HepG2 (cell line): ENCODE measurements around the gene ZNF446. TPM values are rescaled to one million over a fixed set of nuclear protein-coding genes. Genes with fewer than 3 reads are reported as not detected.

Source experiments
- GABPB1 ChIP-seq: IDR thresholded peaks from 2 replicates; pipeline ENCODE4 v1.6.1; 2016; ENCODE audit warnings: mild to moderate bottlenecking, missing genetic modification reagents, moderate library complexity, missing compliant biosample characterization
- HNRNPLL ChIP-seq: fragments of 200-400 bp; formaldehyde crosslinking; IDR thresholded peaks from 2 replicates; pipeline ENCODE4 v1.6.1; 2017; ENCODE audit warnings: mild to moderate bottlenecking, low read depth, low read length; ENCODE audit not compliant: poor library complexity, severe bottlenecking
- MTF1 ChIP-seq: sonication (generic); formaldehyde crosslinking; IDR thresholded peaks from 2 replicates; pipeline ENCODE4 v1.5.0; 2020; ENCODE audit warnings: missing genetic modification reagents
- NKX3-1 ChIP-seq: sonication (generic); formaldehyde crosslinking; IDR thresholded peaks from 2 replicates; pipeline ENCODE4 v1.5.0; 2020; ENCODE audit warnings: missing genetic modification reagents
- ZBTB14 ChIP-seq: sonication (generic); formaldehyde crosslinking; IDR thresholded peaks from 2 replicates; pipeline ENCODE4 v1.4.0; 2020; ENCODE audit warnings: missing genetic modification reagents
- ZFX ChIP-seq: sonication (generic); formaldehyde crosslinking; IDR thresholded peaks from 2 replicates; pipeline ENCODE4 v1.4.0; 2020; ENCODE audit warnings: mild to moderate bottlenecking, low read depth, missing genetic modification reagents, moderate library complexity
- ZGPAT ChIP-seq: IDR thresholded peaks from 2 replicates; pipeline ENCODE4 v1.6.1; 2016; ENCODE audit warnings: mild to moderate bottlenecking
- ZNF292 ChIP-seq: sonication (generic); formaldehyde crosslinking; IDR thresholded peaks from 2 replicates; pipeline ENCODE4 v1.8.1; 2022; ENCODE audit warnings: mild to moderate bottlenecking, low read depth, missing genetic modification reagents, borderline replicate concordance
- ZSCAN12 ChIP-seq: sonication (generic); formaldehyde crosslinking; IDR thresholded peaks from 2 replicates; pipeline ENCODE4 v1.9.0; 2021; ENCODE audit warnings: mild to moderate bottlenecking, missing genetic modification reagents
- ZSCAN9 ChIP-seq: IDR thresholded peaks from 2 replicates; pipeline ENCODE4 v1.6.1; 2016; ENCODE audit warnings: borderline replicate concordance
- polyA plus RNA-seq, 8 experiments: library from polyadenylated mRNA; depleted of rRNA in 3 of 8; stranded (reverse) in 7 of 8; unstranded in 1 of 8; fragments of >200 nt; fragmentation: Illumina TruSeq in 4 of 8; extraction: Trizol in 4 of 8; gene quantifications; 2 replicates each; pipeline versions ENCODE4 v1.2.1 to v1.2.3, GENCODE V29; 2011 to 2016; ENCODE audit warnings: low read depth in 4 of 8, missing spikeins in 1 of 8, mixed read lengths in 1 of 8; ENCODE audit not compliant: insufficient read depth in 1 of 8
- total RNA-seq, 5 experiments: library from RNA; depleted of rRNA; stranded (reverse); fragments of >200 nt; fragmentation: Illumina TruSeq; extraction: Trizol; gene quantifications; 2 replicates each; pipeline ENCODE4 v1.2.3, GENCODE V29; 2016; ENCODE audit warnings: low read depth in 1 of 5
- TF ChIP-seq, protein P1 (sequence below): sonication (generic); formaldehyde crosslinking; IDR thresholded peaks from 2 replicates; pipeline ENCODE4 v1.5.1; 2020; ENCODE audit warnings: mild to moderate bottlenecking, missing genetic modification reagents, borderline replicate concordance
- TF ChIP-seq, protein P2 (sequence below): sonication (generic); formaldehyde crosslinking; IDR thresholded peaks from 2 replicates; pipeline ENCODE4 v1.5.0; 2020; ENCODE audit warnings: missing genetic modification reagents, mild to moderate bottlenecking, borderline replicate concordance
- TF ChIP-seq, protein P3 (sequence below): sonication (generic); formaldehyde crosslinking; conservative IDR thresholded peaks from 2 replicates; pipeline ENCODE4 v1.8.0; 2022; ENCODE audit warnings: low read depth, missing genetic modification reagents

Gene ZNF446
- total and polyA plus RNA-seq, 2 of the 13 experiments (the other 11 are each of a cell fraction or from before 2014, with no cell fraction given), result 3.0 to 3.6 TPM

DNA sequence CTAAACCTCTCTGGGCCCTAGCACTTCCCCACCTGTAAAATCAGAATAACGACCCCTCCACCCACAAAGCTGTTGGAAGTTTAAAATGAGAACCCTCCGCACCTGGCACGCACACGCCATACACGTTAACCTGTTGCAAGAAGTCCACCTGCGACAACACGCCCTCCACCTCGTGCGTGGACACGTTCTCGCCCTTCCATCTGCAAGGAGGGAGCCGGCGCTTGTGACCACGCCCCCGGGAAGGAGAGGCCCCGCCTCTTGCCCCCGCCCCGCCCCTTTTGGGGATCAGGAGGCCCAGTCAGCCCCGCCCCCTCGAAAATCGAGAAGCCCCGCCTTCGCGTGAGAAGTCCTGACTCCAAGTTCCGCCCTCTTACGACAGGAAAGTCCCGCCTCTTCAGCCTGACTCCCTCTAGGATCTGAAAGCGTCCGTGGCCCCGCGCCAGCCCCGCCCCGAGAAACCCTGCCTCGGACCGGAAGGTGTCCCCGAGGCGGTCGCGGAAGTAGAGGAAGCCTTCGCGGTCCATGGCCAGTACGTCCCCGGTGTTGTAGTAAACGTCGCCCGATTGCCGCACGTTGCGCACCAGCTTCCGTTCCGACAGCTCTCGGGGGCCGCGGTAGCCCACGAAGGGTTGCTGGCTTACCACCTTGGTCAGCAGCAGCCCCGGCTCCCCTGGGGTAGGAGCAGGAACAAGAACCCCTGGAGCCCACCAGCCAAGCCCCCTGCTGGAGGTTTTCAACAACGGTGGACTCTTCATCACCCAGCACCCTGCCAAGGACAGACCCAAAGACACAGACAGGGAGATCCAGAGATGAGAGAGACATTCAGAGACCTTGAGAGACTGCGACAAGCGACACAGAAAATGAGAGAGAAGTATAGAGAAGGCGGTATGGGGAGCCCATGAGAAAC is 23.1 kb downstream of the ZNF446 start (continued):
- TF ChIP-seq, protein P1, sequence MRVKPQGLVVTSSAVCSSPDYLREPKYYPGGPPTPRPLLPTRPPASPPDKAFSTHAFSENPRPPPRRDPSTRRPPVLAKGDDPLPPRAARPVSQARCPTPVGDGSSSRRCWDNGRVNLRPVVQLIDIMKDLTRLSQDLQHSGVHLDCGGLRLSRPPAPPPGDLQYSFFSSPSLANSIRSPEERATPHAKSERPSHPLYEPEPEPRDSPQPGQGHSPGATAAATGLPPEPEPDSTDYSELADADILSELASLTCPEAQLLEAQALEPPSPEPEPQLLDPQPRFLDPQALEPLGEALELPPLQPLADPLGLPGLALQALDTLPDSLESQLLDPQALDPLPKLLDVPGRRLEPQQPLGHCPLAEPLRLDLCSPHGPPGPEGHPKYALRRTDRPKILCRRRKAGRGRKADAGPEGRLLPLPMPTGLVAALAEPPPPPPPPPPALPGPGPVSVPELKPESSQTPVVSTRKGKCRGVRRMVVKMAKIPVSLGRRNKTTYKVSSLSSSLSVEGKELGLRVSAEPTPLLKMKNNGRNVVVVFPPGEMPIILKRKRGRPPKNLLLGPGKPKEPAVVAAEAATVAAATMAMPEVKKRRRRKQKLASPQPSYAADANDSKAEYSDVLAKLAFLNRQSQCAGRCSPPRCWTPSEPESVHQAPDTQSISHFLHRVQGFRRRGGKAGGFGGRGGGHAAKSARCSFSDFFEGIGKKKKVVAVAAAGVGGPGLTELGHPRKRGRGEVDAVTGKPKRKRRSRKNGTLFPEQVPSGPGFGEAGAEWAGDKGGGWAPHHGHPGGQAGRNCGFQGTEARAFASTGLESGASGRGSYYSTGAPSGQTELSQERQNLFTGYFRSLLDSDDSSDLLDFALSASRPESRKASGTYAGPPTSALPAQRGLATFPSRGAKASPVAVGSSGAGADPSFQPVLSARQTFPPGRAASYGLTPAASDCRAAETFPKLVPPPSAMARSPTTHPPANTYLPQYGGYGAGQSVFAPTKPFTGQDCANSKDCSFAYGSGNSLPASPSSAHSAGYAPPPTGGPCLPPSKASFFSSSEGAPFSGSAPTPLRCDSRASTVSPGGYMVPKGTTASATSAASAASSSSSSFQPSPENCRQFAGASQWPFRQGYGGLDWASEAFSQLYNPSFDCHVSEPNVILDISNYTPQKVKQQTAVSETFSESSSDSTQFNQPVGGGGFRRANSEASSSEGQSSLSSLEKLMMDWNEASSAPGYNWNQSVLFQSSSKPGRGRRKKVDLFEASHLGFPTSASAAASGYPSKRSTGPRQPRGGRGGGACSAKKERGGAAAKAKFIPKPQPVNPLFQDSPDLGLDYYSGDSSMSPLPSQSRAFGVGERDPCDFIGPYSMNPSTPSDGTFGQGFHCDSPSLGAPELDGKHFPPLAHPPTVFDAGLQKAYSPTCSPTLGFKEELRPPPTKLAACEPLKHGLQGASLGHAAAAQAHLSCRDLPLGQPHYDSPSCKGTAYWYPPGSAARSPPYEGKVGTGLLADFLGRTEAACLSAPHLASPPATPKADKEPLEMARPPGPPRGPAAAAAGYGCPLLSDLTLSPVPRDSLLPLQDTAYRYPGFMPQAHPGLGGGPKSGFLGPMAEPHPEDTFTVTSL (CRISPR knock-in tag), result 0 out of 2 replicates have a peak, but pooled peaks have one; percentile 29
- TF ChIP-seq NKX3-1 (CRISPR knock-in tag), result no peak; the same call in 1 of the 2 replicates
- 0 out of 2 replicates have a peak, but pooled peaks have one; percentile 19 for TF ChIP-seq ZNF292 (CRISPR knock-in tag)
- TF ChIP-seq HNRNPLL, result peak; percentile 94
- TF ChIP-seq ZBTB14 (CRISPR knock-in tag), result peak; percentile 61; the same call in 1 of the 2 replicates
- TF ChIP-seq GABPB1, result peak; percentile 98
- peak; percentile 74; the same call in 1 of the 2 replicates for TF ChIP-seq ZFX (CRISPR knock-in tag)
- peak; percentile 47 for TF ChIP-seq ZSCAN9 (CRISPR knock-in tag)
- TF ChIP-seq, protein P2, sequence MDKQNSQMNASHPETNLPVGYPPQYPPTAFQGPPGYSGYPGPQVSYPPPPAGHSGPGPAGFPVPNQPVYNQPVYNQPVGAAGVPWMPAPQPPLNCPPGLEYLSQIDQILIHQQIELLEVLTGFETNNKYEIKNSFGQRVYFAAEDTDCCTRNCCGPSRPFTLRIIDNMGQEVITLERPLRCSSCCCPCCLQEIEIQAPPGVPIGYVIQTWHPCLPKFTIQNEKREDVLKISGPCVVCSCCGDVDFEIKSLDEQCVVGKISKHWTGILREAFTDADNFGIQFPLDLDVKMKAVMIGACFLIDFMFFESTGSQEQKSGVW (CRISPR knock-in tag), result no peak
- peak; percentile 90 for TF ChIP-seq ZGPAT (CRISPR knock-in tag)
- TF ChIP-seq, protein P3, sequence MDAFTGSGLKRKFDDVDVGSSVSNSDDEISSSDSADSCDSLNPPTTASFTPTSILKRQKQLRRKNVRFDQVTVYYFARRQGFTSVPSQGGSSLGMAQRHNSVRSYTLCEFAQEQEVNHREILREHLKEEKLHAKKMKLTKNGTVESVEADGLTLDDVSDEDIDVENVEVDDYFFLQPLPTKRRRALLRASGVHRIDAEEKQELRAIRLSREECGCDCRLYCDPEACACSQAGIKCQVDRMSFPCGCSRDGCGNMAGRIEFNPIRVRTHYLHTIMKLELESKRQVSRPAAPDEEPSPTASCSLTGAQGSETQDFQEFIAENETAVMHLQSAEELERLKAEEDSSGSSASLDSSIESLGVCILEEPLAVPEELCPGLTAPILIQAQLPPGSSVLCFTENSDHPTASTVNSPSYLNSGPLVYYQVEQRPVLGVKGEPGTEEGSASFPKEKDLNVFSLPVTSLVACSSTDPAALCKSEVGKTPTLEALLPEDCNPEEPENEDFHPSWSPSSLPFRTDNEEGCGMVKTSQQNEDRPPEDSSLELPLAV, result no peak
- no peak for TF ChIP-seq ZSCAN12 (CRISPR knock-in tag)
- no peak for TF ChIP-seq MTF1
